Kidney (tissue), 14 donors: ENCODE results near the gene GRSF1. TPM values are rescaled to one million over a fixed set of nuclear protein-coding genes. Genes with fewer than 3 reads are reported as not detected.

Experiments used
- DNase-seq, 5 donors: peaks; one replicate each; pipeline ENCODE4 v3.0.0-alpha.2; 2013 to 2020
- FAIRE-seq: peaks from 2 replicates; lab custom pipeline; 2012; peaks lifted over from hg19 to GRCh38; lab: Jason Lieb, UNC
- H3K27ac ChIP-seq, 2 donors: one replicate each; pipeline ENCODE4 v1.7.0; 2013; ENCODE audit warnings: low read depth in 2 of 2, low read length in 2 of 2, inconsistent platforms in 1 of 2
- H3K27me3 ChIP-seq: one replicate; pipeline ENCODE4 v1.7.1; 2013; ENCODE audit warnings: low read length, inconsistent platforms; ENCODE audit not compliant: control insufficient read depth, insufficient read depth
- H3K36me3 ChIP-seq, 3 donors: one replicate each; pipeline versions ENCODE4 v1.7.0 to v1.7.1; 2013; ENCODE audit warnings: low read length in 3 of 3, control low read depth in 1 of 3, inconsistent platforms in 1 of 3; ENCODE audit not compliant: insufficient read depth in 3 of 3, control insufficient read depth in 2 of 3
- H3K4me1 ChIP-seq, 3 donors: one replicate each; pipeline versions ENCODE4 v1.7.0 to v1.7.1; 2013; ENCODE audit warnings: low read length in 3 of 3, inconsistent platforms in 1 of 3, low read depth in 1 of 3; ENCODE audit not compliant: control insufficient read depth in 2 of 3, insufficient read depth in 2 of 3
- H3K4me3 ChIP-seq, 3 donors: one replicate each; pipeline versions ENCODE4 v1.7.0 to v1.8.1; 2013; ENCODE audit warnings: low read length in 3 of 3, control low read depth in 1 of 3, inconsistent platforms in 1 of 3
- H3K9ac ChIP-seq, 3 donors: one replicate each; pipeline versions ENCODE4 v1.7.0 to v1.7.1; 2013; ENCODE audit warnings: low read length in 3 of 3, control low read depth in 1 of 3, inconsistent platforms in 1 of 3
- H3K9me3 ChIP-seq, 3 donors: one replicate each; pipeline versions ENCODE4 v1.7.0 to v1.7.1; 2013; ENCODE audit warnings: low read length in 3 of 3, control low read depth in 1 of 3, inconsistent platforms in 1 of 3; ENCODE audit not compliant: control insufficient read depth in 2 of 3, insufficient read depth in 1 of 3
- intact Hi-C: fragments of 100-400 bp; cut with DNase I; formaldehyde crosslinking; loops from one replicate; pipeline ENCODE4 v1.11.1; 2022
- polyA plus RNA-seq: library from polyadenylated mRNA; stranded (reverse); fragments of 350-450 nt; fragmentation: Illumina TruSeq; extraction: RNeasy Lipid Tissue Mini Kit (QIAGEN cat#74804); gene quantifications from one replicate; pipeline ENCODE4 v1.2.3, GENCODE V29; 2014; ENCODE audit warnings: low read depth, low replicate concordance; ENCODE audit not compliant: insufficient read depth
- total RNA-seq: library from RNA; stranded (reverse); fragmentation: NEBNext Ultra II Directional; extraction: Animal tissue kit (Norgen Biotek cat#: 25700); gene quantifications from one replicate; pipeline ENCODE4 v1.2.1, GENCODE V29; 2021
- TF ChIP-seq, protein P1 (sequence below): IDR thresholded peaks from 3 replicates; pipeline ENCODE4 v1.5.1; 2012; ENCODE audit warnings: mild to moderate bottlenecking, moderate library complexity, borderline replicate concordance; ENCODE audit not compliant: insufficient read depth; ENCODE audit errors: extremely low read depth
- donor health status: control.
- donor health status: control.
- donor health status: control.
- donor health status: control.
- donor health status: control.
- donor health status: DM: yes; HTN: yes; CAD: no.
- donor health status: Normal renal cell carcinoma (clear cell type).

GRSF1 gene
- total and polyA plus RNA-seq, 2 donors from 2014 or later: 56.6 to 64.9 TPM

GRCh38 chr4:70833675-70834074 is 6.0 kb downstream of the GRSF1 start:
- H3K27ac ChIP-seq: no peak overlapping the region
- FAIRE-seq: no peak
- peaks cover 0 to 9% (median 3%) of the 10 kb centered on the region in 3 donors for H3K4me1 ChIP-seq
- peaks cover 6 to 27% (median 23%) of the 10 kb centered on the region in 3 donors for H3K36me3 ChIP-seq
- no peak overlapping the region for H3K9ac ChIP-seq
- H3K27me3 ChIP-seq: no peaks in the 10 kb centered on the region
- TF ChIP-seq, protein P1, sequence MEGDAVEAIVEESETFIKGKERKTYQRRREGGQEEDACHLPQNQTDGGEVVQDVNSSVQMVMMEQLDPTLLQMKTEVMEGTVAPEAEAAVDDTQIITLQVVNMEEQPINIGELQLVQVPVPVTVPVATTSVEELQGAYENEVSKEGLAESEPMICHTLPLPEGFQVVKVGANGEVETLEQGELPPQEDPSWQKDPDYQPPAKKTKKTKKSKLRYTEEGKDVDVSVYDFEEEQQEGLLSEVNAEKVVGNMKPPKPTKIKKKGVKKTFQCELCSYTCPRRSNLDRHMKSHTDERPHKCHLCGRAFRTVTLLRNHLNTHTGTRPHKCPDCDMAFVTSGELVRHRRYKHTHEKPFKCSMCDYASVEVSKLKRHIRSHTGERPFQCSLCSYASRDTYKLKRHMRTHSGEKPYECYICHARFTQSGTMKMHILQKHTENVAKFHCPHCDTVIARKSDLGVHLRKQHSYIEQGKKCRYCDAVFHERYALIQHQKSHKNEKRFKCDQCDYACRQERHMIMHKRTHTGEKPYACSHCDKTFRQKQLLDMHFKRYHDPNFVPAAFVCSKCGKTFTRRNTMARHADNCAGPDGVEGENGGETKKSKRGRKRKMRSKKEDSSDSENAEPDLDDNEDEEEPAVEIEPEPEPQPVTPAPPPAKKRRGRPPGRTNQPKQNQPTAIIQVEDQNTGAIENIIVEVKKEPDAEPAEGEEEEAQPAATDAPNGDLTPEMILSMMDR: no peak
- H3K4me3 ChIP-seq: no peak overlapping the region
- intact Hi-C loops: no loop called here
- no peak for DNase-seq
- H3K9me3 ChIP-seq: no peaks in the 10 kb centered on the region

- Histone ChIP-seq H3K9ac (no peak overlapping the region), H3K36me3 (peaks cover 6 to 36% (median 26%) of the 10 kb centered on the region in 3 donors), H3K9me3 (no peaks in the 10 kb centered on the region), H3K4me1 (peaks cover 0 to 3% (median 0%) of the 10 kb centered on the region in 3 donors), H3K27me3 (no peaks in the 10 kb centered on the region), H3K27ac (no peak overlapping the region), H3K4me3 (no peak overlapping the region)
- DNase-seq (no peak), FAIRE-seq (no peak)
- intact Hi-C loops: no loop called here
- TF ChIP-seq, protein P1: no peak
These were observed 8.4 kb downstream of the GRSF1 start for GRCh38 chr4:70831293-70831692.

GRCh38 chr4:70830054-70830453 is 9.6 kb downstream of the GRSF1 start:
- Histone ChIP-seq H3K4me1 (no peaks in the 10 kb centered on the region), H3K9me3 (no peaks in the 10 kb centered on the region), H3K36me3 (peaks cover 7 to 46% (median 35%) of the 10 kb centered on the region in 3 donors), H3K9ac (no peak overlapping the region), H3K4me3 (no peak overlapping the region), H3K27me3 (no peaks in the 10 kb centered on the region), H3K27ac (no peak overlapping the region)
- TF ChIP-seq, protein P1: no peak
- intact Hi-C loops: no loop called here
- no peak for DNase-seq
- FAIRE-seq: no peak

DNA sequence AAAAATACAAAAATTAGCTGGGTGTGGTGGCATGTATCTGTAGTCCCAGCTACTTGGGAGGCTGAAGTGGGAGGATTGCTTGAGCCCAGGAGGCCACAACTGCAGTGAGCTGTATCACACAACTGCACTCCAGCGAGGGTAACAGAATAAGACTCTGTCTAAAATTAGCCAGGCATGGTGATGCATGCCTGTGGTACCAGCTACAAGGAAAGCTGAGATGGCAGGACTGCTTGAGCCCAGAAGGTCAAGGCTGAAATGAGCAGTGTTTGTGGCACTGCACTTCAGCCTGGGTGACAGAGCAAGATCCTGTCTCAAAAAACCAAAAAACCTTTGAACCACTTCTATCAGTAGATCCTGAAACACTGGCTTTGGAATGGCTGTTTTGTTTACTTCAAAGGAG is 10.2 kb downstream of the GRSF1 start:
- TF ChIP-seq, protein P1: no peak
- DNase-seq (no peak), FAIRE-seq (no peak)
- Histone ChIP-seq H3K4me1 (no peaks in the 10 kb centered on the region), H3K9me3 (no peaks in the 10 kb centered on the region), H3K36me3 (peaks cover 4 to 48% (median 34%) of the 10 kb centered on the region in 3 donors), H3K9ac (no peak overlapping the region), H3K27ac (no peak overlapping the region), H3K27me3 (no peaks in the 10 kb centered on the region), H3K4me3 (no peak overlapping the region)
- intact Hi-C loops: no loop called here
